Suprapubic skin (tissue), 4 donors: ENCODE measurements around the gene PHYKPL.

Experiments
- CTCF ChIP-seq, 2 donors: fragments of 200-600 bp in 1 of 2; fragments of 450-650 bp in 1 of 2; sonication (generic) in 1 of 2; IDR thresholded peaks; one replicate each; pipeline ENCODE4 v1.5.1; 2016 to 2019; ENCODE audit warnings: antibody characterized with exemption in 2 of 2, mild to moderate bottlenecking in 1 of 2, moderate library complexity in 1 of 2
- EP300 ChIP-seq: sonication (generic); formaldehyde crosslinking; IDR thresholded peaks from one replicate; pipeline ENCODE4 v1.6.1; 2017; ENCODE audit warnings: antibody characterized with exemption
- POLR2A ChIP-seq, 2 donors: fragments of 450-650 bp; IDR thresholded peaks; one replicate each; pipeline ENCODE4 v1.6.1; 2017; ENCODE audit warnings: antibody characterized with exemption in 2 of 2, mild to moderate bottlenecking in 2 of 2, moderate library complexity in 2 of 2
- POLR2AphosphoS5 ChIP-seq, 3 donors: sonication (generic); formaldehyde crosslinking; IDR thresholded peaks; one replicate each; pipeline ENCODE4 v1.6.1; 2017; ENCODE audit warnings: antibody characterized with exemption in 3 of 3

- no peak for TF ChIP-seq CTCF (IDR thresholded peaks at IDR 0.05)
- no peak for TF ChIP-seq POLR2A (IDR thresholded peaks at IDR 0.05)
- TF ChIP-seq POLR2AphosphoS5 (IDR thresholded peaks at IDR 0.05): no peak
- no peak for TF ChIP-seq EP300
Observed at GRCh38 chr5:178196986-178197385, 35.6 kb downstream of the PHYKPL start.
